Lung (tissue), 12 donors: ENCODE measurements around the gene STPG1. TPM values are rescaled to one million over a fixed set of nuclear protein-coding genes. Genes with fewer than 3 reads are reported as not detected.

Source experiments
- ATAC-seq: fragments of 200-7000 bp; cut with Tn5 transposase; one replicate; pipeline ENCODE4 v1.9.1; 2020; ENCODE audit warnings: moderate number of reproducible peaks; ENCODE audit not compliant: insufficient read depth, low FRiP score
- DNase-seq, 3 donors: peaks; one replicate each; pipeline ENCODE4 v3.0.0-alpha.2; 2013 to 2017
- H3K27ac ChIP-seq, 2 donors: one replicate each; pipeline ENCODE4 v1.5.1; 2013; ENCODE audit warnings: mild to moderate bottlenecking in 2 of 2, moderate library complexity in 2 of 2, control low read depth in 1 of 2, inconsistent platforms in 1 of 2, low read depth in 1 of 2, low read length in 1 of 2
- H3K27me3 ChIP-seq, 3 donors: one replicate each; pipeline ENCODE4 v1.5.1; 2013; ENCODE audit warnings: low read length in 2 of 3; ENCODE audit not compliant: control insufficient read depth in 3 of 3, insufficient read depth in 3 of 3
- H3K36me3 ChIP-seq, 4 donors: one replicate each; pipeline ENCODE4 v1.5.1; 2013; ENCODE audit warnings: low read length in 4 of 4, mild to moderate bottlenecking in 1 of 4, moderate library complexity in 1 of 4; ENCODE audit not compliant: control insufficient read depth in 4 of 4, insufficient read depth in 4 of 4
- H3K4me1 ChIP-seq, 5 donors: one replicate each; pipeline ENCODE4 v1.5.1; 2013; ENCODE audit warnings: low read length in 5 of 5, mild to moderate bottlenecking in 2 of 5, moderate library complexity in 1 of 5; ENCODE audit not compliant: control insufficient read depth in 5 of 5, insufficient read depth in 5 of 5
- H3K4me3 ChIP-seq: one replicate; pipeline ENCODE4 v1.5.1; 2013; ENCODE audit warnings: mild to moderate bottlenecking, control low read depth, moderate library complexity
- H3K9ac ChIP-seq, 2 donors: one replicate each; pipeline ENCODE4 v1.5.1; 2013; ENCODE audit warnings: low read length in 2 of 2, control low read depth in 1 of 2; ENCODE audit not compliant: insufficient read depth in 1 of 2
- H3K9me3 ChIP-seq, 4 donors: one replicate each; pipeline ENCODE4 v1.5.1; 2013; ENCODE audit warnings: low read length in 3 of 4, mild to moderate bottlenecking in 1 of 4, moderate library complexity in 1 of 4; ENCODE audit not compliant: control insufficient read depth in 4 of 4, insufficient read depth in 3 of 4
- CTCF ChIP-seq: IDR thresholded peaks from 2 replicates; pipeline ENCODE4 v1.5.1; 2012; ENCODE audit warnings: mild to moderate bottlenecking; ENCODE audit errors: control extremely low read depth, extremely low read depth
- WGBS, 2 donors: extraction: QIAGEN DNeasy Blood & Tissue Kit; methylation state at CpG; one replicate each; pipeline ENCODE4 v1.1.7; 2013; 5-methylcytosine and 5-hydroxymethylcytosine counted together
- polyA plus RNA-seq, 2 donors: library from polyadenylated mRNA; stranded (reverse); fragments of 200-250 nt; gene quantifications; one replicate each; pipeline ENCODE4 v1.2.1, GENCODE V29; 2013
- total RNA-seq, 2 donors: library from RNA; depleted of rRNA in 1 of 2; stranded (reverse); fragments of >200 nt in 1 of 2; gene quantifications; one replicate each; pipeline ENCODE4 v1.2.1, GENCODE V29; 2014 to 2021
- donor health status: control.
- donor health status: control.
- donor health status: Bipolar disorder and iron deficiency.
- donor health status: healthy.
- donor health status: DM: yes; HTN: yes; CAD: no.

STPG1 gene
- total and polyA plus RNA-seq, 4 donors = 6.7 to 13.5 (median 9.8) TPM

- no peak overlapping the region for H3K9ac ChIP-seq
- no peaks in the 10 kb centered on the region for H3K27me3 ChIP-seq
- ATAC-seq (no peak), DNase-seq (no peak)
- 94 to 96% methylated on average over 7 of the region's 7 CpGs for WGBS, 2 donors
- H3K4me1 ChIP-seq = peaks cover 0 to 4% (median 0%) of the 10 kb centered on the region in 5 donors
- TF ChIP-seq CTCF = no peak
- no peak overlapping the region for H3K4me3 ChIP-seq
- no peak overlapping the region for H3K27ac ChIP-seq
- peaks cover 0 to 9% (median 1%) of the 10 kb centered on the region in 4 donors for H3K36me3 ChIP-seq
- no peaks in the 10 kb centered on the region for H3K9me3 ChIP-seq
Measured at GRCh38 chr1:24426744-24427544, 13.4 kb upstream of the STPG1 start.

DNA sequence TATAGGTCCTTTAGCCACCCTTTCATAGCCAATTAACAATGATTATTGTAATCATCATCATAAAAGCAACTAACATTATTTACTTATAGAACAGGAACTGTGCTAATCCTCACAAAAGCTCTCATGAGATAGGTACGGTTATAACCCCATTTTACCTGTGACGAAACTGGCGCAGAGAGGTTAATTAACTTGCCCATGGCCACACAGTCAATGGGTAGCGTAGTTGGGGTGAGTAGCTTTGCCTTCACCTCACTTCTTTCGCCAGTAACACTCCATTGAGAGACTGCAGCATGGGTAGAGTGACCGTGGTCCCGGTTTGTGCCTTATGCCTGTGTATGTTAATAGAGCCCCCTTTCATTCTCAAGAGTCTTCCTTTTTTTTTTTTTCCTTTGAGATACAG lies 12.3 kb upstream of the STPG1 start:
- Histone ChIP-seq H3K36me3 (peaks cover 2 to 11% (median 4%) of the 10 kb centered on the region in 4 donors), H3K9me3 (no peaks in the 10 kb centered on the region), H3K27ac (no peak overlapping the region), H3K4me3 (no peak overlapping the region), H3K9ac (no peak overlapping the region), H3K4me1 (peaks cover 0 to 4% (median 0%) of the 10 kb centered on the region in 5 donors), H3K27me3 (no peaks in the 10 kb centered on the region)
- DNase-seq (no peak), ATAC-seq (no peak)
- WGBS, 2 donors = 81 to 90% methylated on average over 7 of the region's 7 CpGs
- TF ChIP-seq CTCF = no peak

DNA sequence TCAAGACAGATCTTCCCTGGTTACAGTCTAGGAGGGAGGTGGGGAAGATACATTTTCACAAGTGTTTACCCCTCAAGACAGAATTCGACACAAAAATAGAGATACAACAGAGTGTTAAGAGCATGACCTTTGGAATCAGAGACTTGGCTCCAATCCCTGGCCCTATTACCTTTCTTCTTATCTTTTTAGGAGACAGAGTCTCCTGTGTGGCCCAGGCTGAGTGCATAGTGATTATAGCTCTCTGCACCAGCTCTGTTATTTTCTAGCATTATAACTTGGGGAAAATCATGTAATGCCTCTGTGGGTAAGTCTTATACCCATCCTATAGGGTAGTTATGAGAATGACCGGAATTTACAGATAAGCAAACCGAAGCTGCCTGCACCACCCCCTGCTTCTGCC lies 11.9 kb upstream of the STPG1 start:
- no peak overlapping the region for H3K27ac ChIP-seq
- H3K4me1 ChIP-seq = peaks cover 0 to 4% (median 0%) of the 10 kb centered on the region in 5 donors
- no peak overlapping the region for H3K9ac ChIP-seq
- no peaks in the 10 kb centered on the region for H3K9me3 ChIP-seq
- H3K36me3 ChIP-seq = peaks cover 2 to 14% (median 4%) of the 10 kb centered on the region in 4 donors
- no peak for TF ChIP-seq CTCF
- 81 to 89% methylated on average over 3 of the region's 3 CpGs for WGBS, 2 donors
- no peak overlapping the region for H3K4me3 ChIP-seq
- DNase-seq = no peak
- no peak for ATAC-seq
- H3K27me3 ChIP-seq = no peaks in the 10 kb centered on the region
